Astrocyte (in vitro differentiated cells and primary cell): Measurements from ENCODE around the gene CLEC2D.

Source experiments
- CTCF ChIP-seq: IDR thresholded peaks from 2 replicates; pipeline ENCODE4 v1.5.1; 2011; ENCODE audit warnings: low read depth, mild to moderate bottlenecking, inconsistent platforms, low read length, moderate library complexity; ENCODE audit not compliant: insufficient read depth
- EZH2 ChIP-seq: IDR thresholded peaks from 2 replicates; pipeline ENCODE4 v1.6.1; 2012; ENCODE audit warnings: mild to moderate bottlenecking, low read length, inconsistent platforms; ENCODE audit not compliant: insufficient read depth

- TF ChIP-seq CTCF (no peak), EZH2 (no peak)
Measured at GRCh38 chr12:9707356-9707755, 37.8 kb downstream of the CLEC2D start.
